IMR-90 (cell line): Measurements from ENCODE around the gene TRIM38. TPM values are rescaled to one million over a fixed set of nuclear protein-coding genes. Genes with fewer than 3 reads are reported as not detected.

Experiments
- ATAC-seq: fragments of 200-7000 bp; cut with Tn5 transposase; 2 replicates; pipeline ENCODE4 v1.9.1; 2020; ENCODE audit warnings: low read depth, mild to moderate bottlenecking, moderate library complexity
- BruUV-seq: library from RNA; stranded (reverse); fragments of 400-500 nt; replicated peaks from 2 replicates; lab custom pipeline; 2021; lab: Mats Ljungman, UMichigan
- CTCF ChIA-PET: fragments of 300-600 bp; formaldehyde crosslinking; extraction: SDS; loops from one replicate; lab custom pipeline; 2021; ENCODE audit warnings: antibody characterized with exemption; lab: Yijun Ruan, JAX
- POLR2A ChIA-PET: fragments of 300-600 bp; sonication (Branson Sonifier 250); formaldehyde crosslinking; loops from one replicate; lab custom pipeline; 2022; ENCODE audit warnings: antibody characterized with exemption; ENCODE audit not compliant: unreplicated experiment; lab: Charles Lee
- DNase-seq: peaks from one replicate; pipeline ENCODE4 v3.0.0; 2013
- H2AFZ ChIP-seq: replicated peaks from 2 replicates; pipeline ENCODE3; 2013; ENCODE audit warnings: low read length, mild to moderate bottlenecking; ENCODE audit not compliant: poor library complexity
- H2AK5ac ChIP-seq: 2 replicates; pipeline ENCODE4 v1.6.1; 2013; ENCODE audit warnings: low read depth, low read length, inconsistent platforms
- H2AK9ac ChIP-seq: replicated peaks from 2 replicates; pipeline ENCODE3; 2013; ENCODE audit warnings: mild to moderate bottlenecking, low read depth, low read length, moderate library complexity; ENCODE audit not compliant: poor library complexity
- H2BK120ac ChIP-seq: 2 replicates; pipeline ENCODE4 v1.6.1; 2013; ENCODE audit warnings: low read depth, low read length, inconsistent platforms
- H2BK15ac ChIP-seq: 3 replicates; pipeline ENCODE4 v1.6.1; 2013; ENCODE audit warnings: low read depth, low read length, inconsistent platforms
- H2BK20ac ChIP-seq: 2 replicates; pipeline ENCODE4 v1.6.1; 2013; ENCODE audit warnings: low read depth, mild to moderate bottlenecking, inconsistent platforms, low read length, moderate library complexity
- H2BK5ac ChIP-seq: 2 replicates; pipeline ENCODE4 v1.6.1; 2013; ENCODE audit warnings: mild to moderate bottlenecking, low read depth, low read length, inconsistent platforms; ENCODE audit not compliant: poor library complexity, severe bottlenecking
- H3K14ac ChIP-seq: replicated peaks from 2 replicates; pipeline ENCODE4 v1.6.1; 2013; ENCODE audit warnings: low read depth, low read length, inconsistent platforms
- H3K18ac ChIP-seq: 2 replicates; pipeline ENCODE4 v1.6.1; 2013; ENCODE audit warnings: low read depth, low read length, control low read depth
- H3K23ac ChIP-seq: 2 replicates; pipeline ENCODE4 v1.6.1; 2013; ENCODE audit warnings: low read depth, low read length, inconsistent platforms
- H3K27ac ChIP-seq: 2 replicates; pipeline ENCODE4 v1.5.1; 2013; ENCODE audit warnings: mild to moderate bottlenecking, control low read depth, low read length; ENCODE audit not compliant: insufficient read depth
- H3K27me3 ChIP-seq: 2 replicates; pipeline ENCODE4 v1.6.1; 2013; ENCODE audit warnings: low read length; ENCODE audit not compliant: control insufficient read depth, insufficient read depth
- H3K36me3 ChIP-seq: 2 replicates; pipeline ENCODE4 v1.6.1; 2013; ENCODE audit warnings: low read length, mixed read lengths; ENCODE audit not compliant: control insufficient read depth, insufficient read depth
- H3K4ac ChIP-seq: 2 replicates; pipeline ENCODE4 v1.6.1; 2013; ENCODE audit warnings: low read depth, low read length, inconsistent platforms
- H3K4me1 ChIP-seq: 2 replicates; pipeline ENCODE4 v1.6.1; 2013; ENCODE audit warnings: low read length, mixed read lengths; ENCODE audit not compliant: control insufficient read depth, insufficient read depth
- H3K4me2 ChIP-seq: 2 replicates; pipeline ENCODE4 v1.6.1; 2013; ENCODE audit warnings: low read depth, mild to moderate bottlenecking, control low read depth, low read length, moderate library complexity
- H3K4me3 ChIP-seq: 2 replicates; pipeline ENCODE4 v1.5.1; 2013; ENCODE audit warnings: low read depth, mild to moderate bottlenecking, control low read depth, low read length, moderate library complexity; ENCODE audit not compliant: insufficient read depth
- H3K56ac ChIP-seq: 2 replicates; pipeline ENCODE4 v1.6.1; 2013; ENCODE audit warnings: low read length, inconsistent platforms; ENCODE audit not compliant: insufficient read depth; ENCODE audit errors: extremely low read depth
- H3K79me1 ChIP-seq, 2 experiments: 2 replicates each; pipeline ENCODE4 v1.6.1; 2013; ENCODE audit warnings: low read length in 2 of 2, inconsistent platforms in 1 of 2, low read depth in 1 of 2
- H3K9ac ChIP-seq: 2 replicates; pipeline ENCODE4 v1.6.1; 2013; ENCODE audit warnings: low read depth, low read length, control low read depth
- H3K9me1 ChIP-seq: 2 replicates; pipeline ENCODE4 v1.6.1; 2013; ENCODE audit warnings: low read length, inconsistent platforms; ENCODE audit not compliant: insufficient read depth
- H3K9me3 ChIP-seq: 2 replicates; pipeline ENCODE4 v1.6.1; 2013; ENCODE audit warnings: low read length; ENCODE audit not compliant: control insufficient read depth, insufficient read depth
- H4K20me1 ChIP-seq: 2 replicates; pipeline ENCODE4 v1.6.1; 2013; ENCODE audit warnings: low read length, inconsistent platforms; ENCODE audit not compliant: insufficient read depth
- H4K5ac ChIP-seq: 2 replicates; pipeline ENCODE4 v1.6.1; 2013; ENCODE audit warnings: mild to moderate bottlenecking, low read depth, low read length, control low read depth
- H4K8ac ChIP-seq, 2 experiments: 2 replicates each; pipeline ENCODE4 v1.6.1; 2013; ENCODE audit warnings: low read depth in 2 of 2, low read length in 2 of 2, control low read depth in 1 of 2, inconsistent platforms in 1 of 2
- H4K91ac ChIP-seq: 2 replicates; pipeline ENCODE4 v1.6.1; 2013; ENCODE audit warnings: low read depth, low read length, inconsistent platforms; ENCODE audit not compliant: insufficient read depth
- BHLHE40 ChIP-seq: fragments of 150-350 bp; IDR thresholded peaks from 2 replicates; pipeline ENCODE4 v1.6.1; 2016; ENCODE audit warnings: mild to moderate bottlenecking, low read depth, low read length
- CEBPB ChIP-seq: IDR thresholded peaks from 2 replicates; pipeline ENCODE4 v1.6.1; 2012; ENCODE audit warnings: low read depth, low read length, improper control_type of control experiment
- CHD1 ChIP-seq: IDR thresholded peaks from 2 replicates; pipeline ENCODE4 v1.6.1; 2012; ENCODE audit warnings: low read depth, low read length, improper control_type of control experiment
- ELK1 ChIP-seq: fragments of 150-350 bp; IDR thresholded peaks from 2 replicates; pipeline ENCODE4 v1.6.1; 2016; ENCODE audit warnings: low read depth, mild to moderate bottlenecking, low read length, moderate library complexity, borderline replicate concordance
- FOS ChIP-seq: fragments of 150-350 bp; IDR thresholded peaks from 2 replicates; pipeline ENCODE4 v1.6.1; 2016; ENCODE audit warnings: low read depth, low read length
- MAFK ChIP-seq: IDR thresholded peaks from 2 replicates; pipeline ENCODE4 v1.6.1; 2012; ENCODE audit warnings: low read depth, low read length, improper control_type of control experiment
- MAZ ChIP-seq: IDR thresholded peaks from 2 replicates; pipeline ENCODE4 v1.6.1; 2012; ENCODE audit warnings: low read depth, mild to moderate bottlenecking, low read length, improper control_type of control experiment, moderate library complexity, borderline replicate concordance
- MXI1 ChIP-seq: IDR thresholded peaks from 2 replicates; pipeline ENCODE4 v1.6.1; 2012; ENCODE audit warnings: low read depth, mild to moderate bottlenecking, low read length, moderate library complexity, borderline replicate concordance
- NFE2L2 ChIP-seq: fragments of 150-350 bp; IDR thresholded peaks from 2 replicates; pipeline ENCODE4 v1.6.1; 2016; ENCODE audit warnings: low read depth, mild to moderate bottlenecking, low read length
- POLR2A ChIP-seq: IDR thresholded peaks from 2 replicates; pipeline ENCODE4 v1.6.1; 2012; ENCODE audit warnings: mild to moderate bottlenecking, low read depth, low read length
- RAD21 ChIP-seq: IDR thresholded peaks from 2 replicates; pipeline ENCODE4 v1.6.1; 2012; ENCODE audit warnings: low read length, improper control_type of control experiment
- RCOR1 ChIP-seq: IDR thresholded peaks from 2 replicates; pipeline ENCODE4 v1.6.1; 2012; ENCODE audit warnings: mild to moderate bottlenecking, low read length, improper control_type of control experiment; ENCODE audit not compliant: insufficient replicate concordance
- RFX5 ChIP-seq: IDR thresholded peaks from 2 replicates; pipeline ENCODE4 v1.8.0; 2012; ENCODE audit warnings: low read depth, mild to moderate bottlenecking, low read length, moderate library complexity
- SMC3 ChIP-seq: fragments of 150-350 bp; IDR thresholded peaks from 2 replicates; pipeline ENCODE4 v1.6.1; 2016; ENCODE audit warnings: low read depth, mild to moderate bottlenecking, antibody characterized with exemption, low read length, moderate library complexity
- WGBS, 2 experiments: methylation state at CpG; one replicate each; pipeline versions ENCODE4 v1.1.5 to v1.1.7; 2013; ENCODE audit warnings: missing lambda C conversion rate in 2 of 2; ENCODE audit not compliant: insufficient read length in 1 of 2; ENCODE audit errors: extremely low coverage in 2 of 2; 5-methylcytosine and 5-hydroxymethylcytosine counted together
- dilution Hi-C: fragments of 300-500 bp; cut with HindIII; formaldehyde crosslinking; loops from one replicate; pipeline ENCODE4 v1.14.3; 2018; ENCODE audit warnings: low sequenced_read_pairs; ENCODE audit not compliant: unreplicated experiment
- in situ Hi-C: fragments of 300-500 bp; cut with MboI; formaldehyde crosslinking; loops from 3 replicates; pipeline ENCODE4 v1.14.3; 2019; ENCODE audit warnings: low sequenced_read_pairs, inconsistent platforms, mixed read lengths
- intact Hi-C: fragments of 100-400 bp; cut with micrococcal nuclease; formaldehyde crosslinking; loops from 2 replicates; pipeline ENCODE4 v1.10.0; 2022
- polyA plus RNA-seq, 3 experiments: library from polyadenylated mRNA; depleted of rRNA; stranded (reverse); fragments of >200 nt; gene quantifications; 2 replicates each; pipeline ENCODE4 v1.2.3, GENCODE V29; 2012; ENCODE audit warnings: low replicate concordance in 1 of 3
- total RNA-seq: library from RNA; depleted of rRNA; stranded (reverse); fragments of >200 nt; gene quantifications from 2 replicates; pipeline ENCODE4 v1.2.3, GENCODE V29; 2012
- TF ChIP-seq, protein P1 (sequence below): conservative IDR thresholded peaks from 2 replicates; pipeline ENCODE4 v1.5.1; 2012; ENCODE audit warnings: mild to moderate bottlenecking, low read depth, low read length, improper control_type of control experiment
- TF ChIP-seq, protein P2 (sequence below): fragments of 150-350 bp; IDR thresholded peaks from 2 replicates; pipeline ENCODE4 v1.6.1; 2017; ENCODE audit warnings: mild to moderate bottlenecking, antibody characterized with exemption, low read length, low read depth

TRIM38 gene
- total and polyA plus RNA-seq, 2 of the 4 experiments (the other 2 are of a cell fraction): 4.1 to 6.3 TPM

- Histone ChIP-seq H3K14ac (no peak overlapping the region), H4K20me1 (no peaks in the 10 kb centered on the region), H3K27ac (no peak overlapping the region), H3K4me1 (no peaks in the 10 kb centered on the region), H3K27me3 (no peaks in the 10 kb centered on the region; the same call in 1 of the 2 replicates), H2BK20ac (no peak overlapping the region), H3K36me3 (no peaks in the 10 kb centered on the region), H2BK5ac (no peak overlapping the region), H2AK5ac (no peak overlapping the region), H3K4ac (no peak overlapping the region), H3K4me3 (no peak overlapping the region), H2BK120ac (no peak overlapping the region), H3K9me1 (no peaks in the 10 kb centered on the region), H2BK15ac (no peak overlapping the region), H4K5ac (no peak overlapping the region), H3K9ac (no peak overlapping the region), H3K9me3 (no peaks in the 10 kb centered on the region), H4K91ac (no peak overlapping the region), H3K4me2 (no peak overlapping the region), H3K18ac (no peak overlapping the region), H3K56ac (no peak overlapping the region), H3K23ac (no peak overlapping the region), H3K79me1 (no peaks in the 10 kb centered on the region), H4K8ac (no peak overlapping the region), H2AFZ (no peak overlapping the region), H2AK9ac (no peak overlapping the region)
- dilution Hi-C loops: no loop called here
- ATAC-seq (no peak), DNase-seq (no peak)
- CTCF ChIA-PET: no interaction called here
- TF ChIP-seq CHD1 (no peak), FOS (no peak), MAZ (no peak), BHLHE40 (no peak), POLR2A (no peak), RAD21 (no peak), RFX5 (no peak), ELK1 (no peak), RCOR1 (no peak), NFE2L2 (no peak), MAFK (no peak), SMC3 (no peak), MXI1 (no peak), CEBPB (no peak)
- TF ChIP-seq, protein P1, sequence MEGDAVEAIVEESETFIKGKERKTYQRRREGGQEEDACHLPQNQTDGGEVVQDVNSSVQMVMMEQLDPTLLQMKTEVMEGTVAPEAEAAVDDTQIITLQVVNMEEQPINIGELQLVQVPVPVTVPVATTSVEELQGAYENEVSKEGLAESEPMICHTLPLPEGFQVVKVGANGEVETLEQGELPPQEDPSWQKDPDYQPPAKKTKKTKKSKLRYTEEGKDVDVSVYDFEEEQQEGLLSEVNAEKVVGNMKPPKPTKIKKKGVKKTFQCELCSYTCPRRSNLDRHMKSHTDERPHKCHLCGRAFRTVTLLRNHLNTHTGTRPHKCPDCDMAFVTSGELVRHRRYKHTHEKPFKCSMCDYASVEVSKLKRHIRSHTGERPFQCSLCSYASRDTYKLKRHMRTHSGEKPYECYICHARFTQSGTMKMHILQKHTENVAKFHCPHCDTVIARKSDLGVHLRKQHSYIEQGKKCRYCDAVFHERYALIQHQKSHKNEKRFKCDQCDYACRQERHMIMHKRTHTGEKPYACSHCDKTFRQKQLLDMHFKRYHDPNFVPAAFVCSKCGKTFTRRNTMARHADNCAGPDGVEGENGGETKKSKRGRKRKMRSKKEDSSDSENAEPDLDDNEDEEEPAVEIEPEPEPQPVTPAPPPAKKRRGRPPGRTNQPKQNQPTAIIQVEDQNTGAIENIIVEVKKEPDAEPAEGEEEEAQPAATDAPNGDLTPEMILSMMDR: no peak
- TF ChIP-seq, protein P2, sequence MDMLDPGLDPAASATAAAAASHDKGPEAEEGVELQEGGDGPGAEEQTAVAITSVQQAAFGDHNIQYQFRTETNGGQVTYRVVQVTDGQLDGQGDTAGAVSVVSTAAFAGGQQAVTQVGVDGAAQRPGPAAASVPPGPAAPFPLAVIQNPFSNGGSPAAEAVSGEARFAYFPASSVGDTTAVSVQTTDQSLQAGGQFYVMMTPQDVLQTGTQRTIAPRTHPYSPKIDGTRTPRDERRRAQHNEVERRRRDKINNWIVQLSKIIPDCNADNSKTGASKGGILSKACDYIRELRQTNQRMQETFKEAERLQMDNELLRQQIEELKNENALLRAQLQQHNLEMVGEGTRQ: no peak
- WGBS, 2 experiments: 57% methylated on average over 2 of the region's 5 CpGs; no CpG with 5 or more reads in 1 of the 2 experiments
- no TSS peak for BruUV-seq
- in situ Hi-C loops: no loop called here
- POLR2A ChIA-PET: no interaction called here
- intact Hi-C loops: no loop called here
Observed at GRCh38 chr6:25919657-25920056, 42.9 kb upstream of the TRIM38 start.
